ENCODE data around the gene STOM. TPM values are rescaled to one million over a fixed set of nuclear protein-coding genes. Genes with fewer than 3 reads are reported as not detected.

The STOM gene
- total RNA-seq, 1 experiment from 2014 or later: 47.0 TPM

- DNase-seq (ENCODE audit: low spot score): peak; percentile 92
Measured at GRCh38 chr9:121322037-121322736, 47.9 kb downstream of the STOM start.

- DNase-seq (ENCODE audit: low spot score): peak; percentile 94
Measured at GRCh38 chr9:121321016-121321503, 49.0 kb downstream of the STOM start.

- DNase-seq (ENCODE audit: low spot score): no peak
Measured at GRCh38 chr9:121319383-121319780, 50.7 kb downstream of the STOM start.

- no peak for DNase-seq (ENCODE audit: low spot score)
Measured at GRCh38 chr9:121318631-121319382, 51.2 kb downstream of the STOM start.

GRCh38 chr9:121317737-121318630, 52.1 kb downstream of the STOM start:
- no peak for DNase-seq (ENCODE audit: low spot score)

GRCh38 chr9:121316852-121317373, 53.1 kb downstream of the STOM start:
- no peak for DNase-seq (ENCODE audit: low spot score)

GRCh38 chr9:121316378-121316777, 53.7 kb downstream of the STOM start:
- DNase-seq (ENCODE audit: low spot score): no peak

GRCh38 chr9:121313458-121314152, 56.4 kb downstream of the STOM start:
- no peak for DNase-seq (ENCODE audit: low spot score)

GRCh38 chr9:121312169-121312568, 57.9 kb downstream of the STOM start:
- DNase-seq (ENCODE audit: low spot score): no peak

GRCh38 chr9:121310571-121310970, 59.5 kb downstream of the STOM start:
- DNase-seq (ENCODE audit: low spot score): no peak

- no peak for DNase-seq (ENCODE audit: low spot score)
Measured at GRCh38 chr9:121309833-121310425, 60.1 kb downstream of the STOM start.

GRCh38 chr9:121309171-121309570, 60.9 kb downstream of the STOM start:
- no peak for DNase-seq (ENCODE audit: low spot score)

- DNase-seq (ENCODE audit: low spot score): no peak
Measured at GRCh38 chr9:121308765-121309164, 61.3 kb downstream of the STOM start.

GRCh38 chr9:121307976-121308375, 62.1 kb downstream of the STOM start:
- DNase-seq (ENCODE audit: low spot score): no peak

- DNase-seq (ENCODE audit: low spot score): no peak
Measured at GRCh38 chr9:121305269-121305994, 64.6 kb downstream of the STOM start.

GRCh38 chr9:121304707-121305106, 65.3 kb downstream of the STOM start:
- no peak for DNase-seq (ENCODE audit: low spot score)

GRCh38 chr9:121303456-121304451, 66.3 kb downstream of the STOM start:
- DNase-seq (ENCODE audit: low spot score): no peak

- DNase-seq (ENCODE audit: low spot score): no peak
Measured at GRCh38 chr9:121302786-121303185, 67.3 kb downstream of the STOM start.

GRCh38 chr9:121302341-121302740, 67.7 kb downstream of the STOM start:
- DNase-seq (ENCODE audit: low spot score): no peak

All from H4 (cell line).